HepG2 (cell line): ENCODE measurements around the gene PPY. TPM values are rescaled to one million over a fixed set of nuclear protein-coding genes. Genes with fewer than 3 reads are reported as not detected.

Source experiments
- ARNT ChIP-seq: fragments of 450-650 bp; IDR thresholded peaks from 2 replicates; pipeline ENCODE4 v1.6.1; 2017
- ATF7 ChIP-seq, 2 experiments: fragments of 450-650 bp in 1 of 2; sonication (generic) in 1 of 2; formaldehyde crosslinking in 1 of 2; IDR thresholded peaks; 2 replicates each; pipeline versions ENCODE4 v1.4.0 to v1.6.1; 2016 to 2020; ENCODE audit warnings: antibody characterized with exemption in 1 of 2, mild to moderate bottlenecking in 1 of 2, missing genetic modification reagents in 1 of 2
- ATM ChIP-seq: fragments of 450-650 bp; IDR thresholded peaks from 2 replicates; pipeline ENCODE4 v1.7.1; 2017; ENCODE audit warnings: mild to moderate bottlenecking, borderline replicate concordance
- CC2D1A ChIP-seq: sonication (generic); formaldehyde crosslinking; IDR thresholded peaks from 2 replicates; pipeline ENCODE4 v1.8.1; 2023; ENCODE audit warnings: mild to moderate bottlenecking, missing genetic modification reagents
- DNMT1 ChIP-seq: sonication (generic); formaldehyde crosslinking; IDR thresholded peaks from 2 replicates; pipeline ENCODE4 v1.5.1; 2020; ENCODE audit warnings: mild to moderate bottlenecking, missing genetic modification reagents
- ETS1 ChIP-seq: sonication (generic); formaldehyde crosslinking; IDR thresholded peaks from 2 replicates; pipeline ENCODE4 v1.4.0; 2020; ENCODE audit warnings: missing genetic modification reagents
- GMEB2 ChIP-seq: IDR thresholded peaks from 2 replicates; pipeline ENCODE4 v1.6.1; 2016; ENCODE audit warnings: missing biosample characterization, missing genetic modification reagents, low read depth
- GZF1 ChIP-seq: sonication (generic); formaldehyde crosslinking; IDR thresholded peaks from 2 replicates; pipeline ENCODE4 v1.5.1; 2020; ENCODE audit warnings: mild to moderate bottlenecking, missing genetic modification reagents
- HDAC1 ChIP-seq: sonication (generic); formaldehyde crosslinking; IDR thresholded peaks from 2 replicates; pipeline ENCODE4 v1.5.1; 2020; ENCODE audit warnings: mild to moderate bottlenecking, missing genetic modification reagents
- ISL2 ChIP-seq: sonication (generic); formaldehyde crosslinking; IDR thresholded peaks from 2 replicates; pipeline ENCODE4 v1.5.0; 2020; ENCODE audit warnings: missing genetic modification reagents
- JARID2 ChIP-seq: sonication (generic); formaldehyde crosslinking; IDR thresholded peaks from 2 replicates; pipeline ENCODE4 v1.8.1; 2023; ENCODE audit warnings: missing genetic modification reagents, inconsistent platforms; ENCODE audit not compliant: insufficient replicate concordance
- KDM3A ChIP-seq: IDR thresholded peaks from 2 replicates; pipeline ENCODE4 v1.6.1; 2018; ENCODE audit warnings: low read depth, missing compliant biosample characterization
- LCORL ChIP-seq, 2 experiments: fragments of 450-650 bp in 1 of 2; sonication (generic) in 1 of 2; formaldehyde crosslinking in 1 of 2; IDR thresholded peaks; 2 replicates each; pipeline versions ENCODE4 v1.5.0 to v1.6.1; 2017 to 2020; ENCODE audit warnings: antibody characterized with exemption in 1 of 2, missing genetic modification reagents in 1 of 2
- NBN ChIP-seq: fragments of 450-650 bp; conservative IDR thresholded peaks from 2 replicates; pipeline ENCODE4 v1.6.1; 2017
- NPAS2 ChIP-seq: sonication (generic); formaldehyde crosslinking; IDR thresholded peaks from 2 replicates; pipeline ENCODE4 v1.8.0; 2022; ENCODE audit warnings: mild to moderate bottlenecking, missing genetic modification reagents, borderline replicate concordance
- PHB2 ChIP-seq: fragments of 450-650 bp; IDR thresholded peaks from 2 replicates; pipeline ENCODE4 v1.6.1; 2018; ENCODE audit not compliant: partially characterized antibody
- PLRG1 ChIP-seq: fragments of 450-650 bp; conservative IDR thresholded peaks from 2 replicates; pipeline ENCODE4 v1.6.1; 2016
- RERE ChIP-seq: IDR thresholded peaks from 2 replicates; pipeline ENCODE4 v1.6.1; 2016; ENCODE audit warnings: low read depth, missing genetic modification reagents, missing compliant biosample characterization
- ZFP37 ChIP-seq: sonication (generic); formaldehyde crosslinking; IDR thresholded peaks from 2 replicates; pipeline ENCODE4 v1.4.0; 2020; ENCODE audit warnings: missing genetic modification reagents, borderline replicate concordance
- ZNF354B ChIP-seq: sonication (generic); formaldehyde crosslinking; IDR thresholded peaks from 2 replicates; pipeline ENCODE4 v1.8.0; 2022; ENCODE audit warnings: mild to moderate bottlenecking, missing genetic modification reagents
- polyA plus RNA-seq, 8 experiments: library from polyadenylated mRNA; depleted of rRNA in 3 of 8; stranded (reverse) in 7 of 8; unstranded in 1 of 8; fragments of >200 nt; fragmentation: Illumina TruSeq in 4 of 8; extraction: Trizol in 4 of 8; gene quantifications; 2 replicates each; pipeline versions ENCODE4 v1.2.1 to v1.2.3, GENCODE V29; 2011 to 2016; ENCODE audit warnings: low read depth in 4 of 8, missing spikeins in 1 of 8, mixed read lengths in 1 of 8; ENCODE audit not compliant: insufficient read depth in 1 of 8
- total RNA-seq, 5 experiments: library from RNA; depleted of rRNA; stranded (reverse); fragments of >200 nt; fragmentation: Illumina TruSeq; extraction: Trizol; gene quantifications; 2 replicates each; pipeline ENCODE4 v1.2.3, GENCODE V29; 2016; ENCODE audit warnings: low read depth in 1 of 5

Gene PPY
- total and polyA plus RNA-seq, 2 of the 13 experiments (the other 11 are each of a cell fraction or from before 2014, with no cell fraction given), result not detected

- TF ChIP-seq RERE (no peak), JARID2 (CRISPR knock-in tag) (no peak), PHB2 (peak; percentile 66), KDM3A (CRISPR knock-in tag) (no peak), GMEB2 (CRISPR knock-in tag) (no peak), ATM (peak; percentile 67; the same call in 1 of the 2 replicates), PLRG1 (0 out of 2 replicates have a peak, but pooled peaks have one; percentile 27), GZF1 (CRISPR knock-in tag) (no peak), NPAS2 (no peak), ISL2 (no peak), ARNT (peak; percentile 34; the same call in 1 of the 2 replicates), CC2D1A (no peak), NBN (peak; percentile 94; the same call in 1 of the 2 replicates), ZNF354B (CRISPR knock-in tag) (no peak), ETS1 (CRISPR knock-in tag) (no peak), LCORL (IDR thresholded peaks at IDR 0.05) (peak; percentile 58; the same call in 1 of the 2 replicates), LCORL (CRISPR knock-in tag; IDR thresholded peaks at IDR 0.05) (no peak), HDAC1 (CRISPR knock-in tag) (no peak), ATF7 (IDR thresholded peaks at IDR 0.05) (peak; percentile 26; the same call in 1 of the 2 replicates), ATF7 (CRISPR knock-in tag; IDR thresholded peaks at IDR 0.05) (no peak), DNMT1 (CRISPR knock-in tag) (no peak), ZFP37 (CRISPR knock-in tag) (no peak)
These were observed 29.5 kb downstream of the PPY start (continued) for GRCh38 chr17:43912635-43913304.
